GM12878 (cell line): ENCODE measurements around the gene CA10.

Source experiments
- CREB1 ChIP-seq: IDR thresholded peaks from 2 replicates; pipeline ENCODE4 v1.6.1; 2012; ENCODE audit warnings: low read depth, mild to moderate bottlenecking, inconsistent platforms
- EZH2 ChIP-seq: IDR thresholded peaks from 2 replicates; pipeline ENCODE4 v1.6.1; 2012; ENCODE audit warnings: low read depth, mild to moderate bottlenecking, control low read depth, inconsistent platforms, low read length, borderline replicate concordance; ENCODE audit not compliant: control insufficient read depth
- FOS ChIP-seq: IDR thresholded peaks from 3 replicates; pipeline ENCODE4 v1.6.1; 2011; ENCODE audit warnings: borderline replicate concordance; ENCODE audit not compliant: insufficient read length; ENCODE audit errors: extremely low read depth
- GATAD2B ChIP-seq: fragments of 450-650 bp; conservative IDR thresholded peaks from 2 replicates; pipeline ENCODE4 v1.6.1; 2017; ENCODE audit warnings: low read depth, mild to moderate bottlenecking, moderate library complexity
- POLR2A ChIP-seq: IDR thresholded peaks from 2 replicates; pipeline ENCODE4 v1.6.1; 2011; ENCODE audit warnings: low read depth, mild to moderate bottlenecking, low read length
- POLR2AphosphoS5 ChIP-seq: IDR thresholded peaks from 2 replicates; pipeline ENCODE4 v1.6.1; 2011; ENCODE audit warnings: mild to moderate bottlenecking, low read length, inconsistent platforms
- SIN3A ChIP-seq: IDR thresholded peaks from 2 replicates; pipeline ENCODE4 v1.6.1; 2012; ENCODE audit warnings: low read depth, low read length, improper control_type of control experiment
- SIX5 ChIP-seq: IDR thresholded peaks from 2 replicates; pipeline ENCODE4 v1.6.1; 2011; ENCODE audit warnings: mild to moderate bottlenecking, low read depth, low read length, moderate library complexity; ENCODE audit not compliant: severe bottlenecking
- SP1 ChIP-seq: IDR thresholded peaks from one replicate; pipeline ENCODE4 v1.6.1; 2011; ENCODE audit warnings: low read depth, low read length
- TARDBP ChIP-seq: IDR thresholded peaks from 2 replicates; pipeline ENCODE4 v1.6.1; 2016; ENCODE audit warnings: borderline replicate concordance
- YBX1 ChIP-seq: fragments of 450-650 bp; IDR thresholded peaks from 2 replicates; pipeline ENCODE4 v1.6.1; 2016; ENCODE audit warnings: antibody characterized with exemption
- TF ChIP-seq, protein P1 (sequence below), 3 experiments: IDR thresholded peaks in 2 of 3; conservative IDR thresholded peaks in 1 of 3; 2 replicates each; pipeline ENCODE4 v1.5.1; 2011; ENCODE audit warnings: low read depth in 3 of 3, low read length in 3 of 3, mild to moderate bottlenecking in 3 of 3, control low read depth in 2 of 3, moderate library complexity in 2 of 3, inconsistent platforms in 1 of 3, mixed read lengths in 1 of 3; ENCODE audit not compliant: control insufficient read depth in 2 of 3, insufficient read depth in 1 of 3; ENCODE audit errors: extremely low read depth in 1 of 3

DNA sequence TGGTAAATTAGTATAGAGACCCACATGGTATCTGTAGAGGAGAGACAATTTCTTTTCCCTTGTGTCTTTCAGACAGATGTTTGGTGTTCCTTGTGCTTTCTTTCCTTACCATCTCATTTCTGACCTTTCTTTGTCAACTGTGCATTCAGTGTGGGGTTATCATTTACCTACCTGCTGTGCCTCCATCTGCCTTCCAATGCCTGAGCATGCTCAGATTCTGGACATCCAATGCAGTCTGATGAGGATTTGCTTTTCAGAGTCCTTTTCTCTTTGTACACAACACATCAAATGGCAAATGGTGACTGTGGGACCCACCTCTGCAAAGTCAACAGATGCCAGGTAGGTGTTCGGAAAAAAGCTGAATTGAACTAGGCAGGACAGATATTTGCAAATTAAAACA lies 364.8 kb downstream of the CA10 start:
- TF ChIP-seq POLR2A: no peak
- TF ChIP-seq, protein P1, sequence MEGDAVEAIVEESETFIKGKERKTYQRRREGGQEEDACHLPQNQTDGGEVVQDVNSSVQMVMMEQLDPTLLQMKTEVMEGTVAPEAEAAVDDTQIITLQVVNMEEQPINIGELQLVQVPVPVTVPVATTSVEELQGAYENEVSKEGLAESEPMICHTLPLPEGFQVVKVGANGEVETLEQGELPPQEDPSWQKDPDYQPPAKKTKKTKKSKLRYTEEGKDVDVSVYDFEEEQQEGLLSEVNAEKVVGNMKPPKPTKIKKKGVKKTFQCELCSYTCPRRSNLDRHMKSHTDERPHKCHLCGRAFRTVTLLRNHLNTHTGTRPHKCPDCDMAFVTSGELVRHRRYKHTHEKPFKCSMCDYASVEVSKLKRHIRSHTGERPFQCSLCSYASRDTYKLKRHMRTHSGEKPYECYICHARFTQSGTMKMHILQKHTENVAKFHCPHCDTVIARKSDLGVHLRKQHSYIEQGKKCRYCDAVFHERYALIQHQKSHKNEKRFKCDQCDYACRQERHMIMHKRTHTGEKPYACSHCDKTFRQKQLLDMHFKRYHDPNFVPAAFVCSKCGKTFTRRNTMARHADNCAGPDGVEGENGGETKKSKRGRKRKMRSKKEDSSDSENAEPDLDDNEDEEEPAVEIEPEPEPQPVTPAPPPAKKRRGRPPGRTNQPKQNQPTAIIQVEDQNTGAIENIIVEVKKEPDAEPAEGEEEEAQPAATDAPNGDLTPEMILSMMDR (IDR thresholded peaks at IDR 0.05 in 2 of 3, conservative IDR thresholded peaks at IDR 0.05 in 1 of 3; ENCODE audit: control insufficient read depth in 2 of 3, extremely low read depth in 1 of 3, insufficient read depth in 1 of 3, low read depth in 3 of 3, low read length in 3 of 3): no peak
- no peak for TF ChIP-seq YBX1
- TF ChIP-seq EZH2: no peak
- no peak for TF ChIP-seq GATAD2B
- no peak for TF ChIP-seq POLR2AphosphoS5
- no peak for TF ChIP-seq SIX5
- no peak for TF ChIP-seq SP1
- TF ChIP-seq FOS: no peak
- no peak for TF ChIP-seq CREB1
- no peak for TF ChIP-seq SIN3A
- TF ChIP-seq TARDBP: no peak
